Smooth muscle cell (in vitro differentiated cells): ENCODE measurements around the gene SERTAD4. TPM values are rescaled to one million over a fixed set of nuclear protein-coding genes. Genes with fewer than 3 reads are reported as not detected.
A peak's percentile ranks its signal among the peaks of the same experiment; 100 is the strongest.

Experiments used
- DNase-seq: peaks from one replicate; lab custom pipeline; 2025; ENCODE audit not compliant: unreplicated experiment; lab: John Stamatoyannopoulos, UW
- H2AFZ ChIP-seq: fragments of 200-600 bp; sonication (generic); 2 replicates; pipeline ENCODE4 v1.6.0; 2016; ENCODE audit warnings: antibody characterized with exemption, low read depth, mild to moderate bottlenecking
- H3F3A ChIP-seq: fragments of 200-600 bp; sonication (generic); 2 replicates; pipeline ENCODE4 v1.6.0; 2017; ENCODE audit warnings: antibody characterized with exemption, low read depth
- H3K27ac ChIP-seq: fragments of 200-600 bp; sonication (generic); 2 replicates; pipeline ENCODE4 v1.5.1; 2016; ENCODE audit warnings: low read depth, mild to moderate bottlenecking
- H3K27me3 ChIP-seq: fragments of 200-600 bp; sonication (generic); 2 replicates; pipeline ENCODE4 v1.6.1; 2016; ENCODE audit warnings: low read depth, mild to moderate bottlenecking
- H3K36me3 ChIP-seq: fragments of 200-600 bp; sonication (generic); 2 replicates; pipeline ENCODE4 v1.5.1; 2016; ENCODE audit warnings: low read depth
- H3K4me1 ChIP-seq: fragments of 200-600 bp; sonication (generic); 2 replicates; pipeline ENCODE4 v1.5.1; 2016; ENCODE audit warnings: low read depth
- H3K4me2 ChIP-seq: fragments of 200-600 bp; sonication (generic); 2 replicates; pipeline ENCODE4 v1.6.0; 2016; ENCODE audit warnings: mild to moderate bottlenecking
- H3K4me3 ChIP-seq: fragments of 200-600 bp; sonication (generic); 2 replicates; pipeline ENCODE4 v1.5.1; 2016; ENCODE audit warnings: mild to moderate bottlenecking
- H3K79me2 ChIP-seq: fragments of 200-600 bp; sonication (generic); 2 replicates; pipeline ENCODE4 v1.6.0; 2016; ENCODE audit warnings: low read depth, mild to moderate bottlenecking
- H3K9ac ChIP-seq: fragments of 200-600 bp; sonication (generic); 2 replicates; pipeline ENCODE4 v1.6.0; 2016; ENCODE audit warnings: low read depth
- H3K9me3 ChIP-seq: fragments of 200-600 bp; sonication (generic); replicated peaks from 2 replicates; pipeline ENCODE4 v1.5.1; 2016; ENCODE audit warnings: low read depth
- H4K20me1 ChIP-seq: fragments of 200-600 bp; sonication (generic); 2 replicates; pipeline ENCODE4 v1.6.0; 2016; ENCODE audit warnings: low read depth
- WGBS: methylation state at CpG from one replicate; pipeline ENCODE4 v1.1.7; 2016; ENCODE audit warnings: low lambda C conversion rate; 5-methylcytosine and 5-hydroxymethylcytosine counted together
- polyA plus RNA-seq: library from polyadenylated mRNA; unstranded; fragments of >200 nt; fragmentation: Nextera tagmentation; extraction: Ambion mirVana; gene quantifications from 2 replicates; pipeline ENCODE4 v1.2.1, GENCODE V29; 2016
- total RNA-seq: library from RNA; depleted of rRNA; stranded (reverse); fragments of >200 nt; gene quantifications from 2 replicates; pipeline ENCODE4 v1.2.3, GENCODE V29; 2014
- TF ChIP-seq, protein P1 (sequence below): fragments of 200-600 bp; sonication (generic); IDR thresholded peaks from 2 replicates; pipeline ENCODE4 v1.5.1; 2017; ENCODE audit warnings: borderline replicate concordance, mild to moderate bottlenecking, antibody characterized with exemption; ENCODE audit not compliant: insufficient read depth, poor library complexity, severe bottlenecking

The SERTAD4 gene
- total and polyA plus RNA-seq, 2 experiments from 2014 or later = 0.18 to 3.1 TPM

DNA sequence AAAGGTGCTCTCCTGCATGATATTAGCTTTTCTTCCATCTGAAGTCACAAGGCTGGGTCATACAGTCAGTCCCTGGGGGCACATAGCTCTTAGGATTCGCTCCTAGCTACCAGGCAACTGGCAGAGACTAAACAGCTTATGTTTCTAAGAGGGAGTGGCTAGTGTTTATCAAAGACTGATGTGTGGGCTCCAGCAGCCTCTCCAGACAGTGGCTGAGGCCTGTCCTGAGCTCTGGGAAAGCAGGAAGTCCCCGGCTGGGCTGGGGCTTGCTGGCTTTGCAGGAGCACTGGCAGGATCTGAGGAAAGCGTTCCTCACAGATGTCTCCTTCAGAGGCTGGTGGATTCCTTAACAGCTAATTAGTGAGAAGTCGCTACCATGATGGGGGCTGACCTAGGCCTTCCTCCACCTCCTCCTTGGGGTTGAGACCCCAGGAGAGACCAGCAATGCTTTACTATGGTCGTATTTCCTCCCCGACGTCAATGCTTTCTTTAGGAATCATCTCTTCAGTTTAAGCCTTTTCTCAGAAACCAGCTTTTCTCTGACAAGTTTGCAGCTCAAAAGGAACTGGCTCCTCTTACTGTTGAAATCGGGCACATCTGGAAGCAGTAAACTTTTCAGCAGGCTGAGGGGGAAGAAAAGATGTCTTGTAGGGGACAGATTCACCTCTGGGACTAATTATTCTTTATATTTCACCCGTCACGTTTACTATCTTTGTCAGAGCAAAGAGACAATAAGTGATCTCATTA is 62.6 kb downstream of the SERTAD4 start:
- 13% methylated on average over 10 of the region's 10 CpGs for WGBS
- H3K36me3 ChIP-seq = no peaks in the 10 kb centered on the region
- peaks cover 21% of the 10 kb centered on the region for H3F3A ChIP-seq
- no peaks in the 10 kb centered on the region for H3K9me3 ChIP-seq
- H3K27ac ChIP-seq = peak overlapping the region; percentile 89
- peak; percentile 45 for DNase-seq
- H3K9ac ChIP-seq = peak overlapping the region; percentile 51
- H3K4me2 ChIP-seq = peak overlapping the region; percentile 79
- H3K27me3 ChIP-seq = no peaks in the 10 kb centered on the region
- TF ChIP-seq, protein P1, sequence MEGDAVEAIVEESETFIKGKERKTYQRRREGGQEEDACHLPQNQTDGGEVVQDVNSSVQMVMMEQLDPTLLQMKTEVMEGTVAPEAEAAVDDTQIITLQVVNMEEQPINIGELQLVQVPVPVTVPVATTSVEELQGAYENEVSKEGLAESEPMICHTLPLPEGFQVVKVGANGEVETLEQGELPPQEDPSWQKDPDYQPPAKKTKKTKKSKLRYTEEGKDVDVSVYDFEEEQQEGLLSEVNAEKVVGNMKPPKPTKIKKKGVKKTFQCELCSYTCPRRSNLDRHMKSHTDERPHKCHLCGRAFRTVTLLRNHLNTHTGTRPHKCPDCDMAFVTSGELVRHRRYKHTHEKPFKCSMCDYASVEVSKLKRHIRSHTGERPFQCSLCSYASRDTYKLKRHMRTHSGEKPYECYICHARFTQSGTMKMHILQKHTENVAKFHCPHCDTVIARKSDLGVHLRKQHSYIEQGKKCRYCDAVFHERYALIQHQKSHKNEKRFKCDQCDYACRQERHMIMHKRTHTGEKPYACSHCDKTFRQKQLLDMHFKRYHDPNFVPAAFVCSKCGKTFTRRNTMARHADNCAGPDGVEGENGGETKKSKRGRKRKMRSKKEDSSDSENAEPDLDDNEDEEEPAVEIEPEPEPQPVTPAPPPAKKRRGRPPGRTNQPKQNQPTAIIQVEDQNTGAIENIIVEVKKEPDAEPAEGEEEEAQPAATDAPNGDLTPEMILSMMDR = no peak
- no peak overlapping the region for H3K4me3 ChIP-seq
- peaks cover 35% of the 10 kb centered on the region for H3K4me1 ChIP-seq
- H4K20me1 ChIP-seq = no peaks in the 10 kb centered on the region
- no peaks in the 10 kb centered on the region for H3K79me2 ChIP-seq
- H2AFZ ChIP-seq = peak overlapping the region; percentile 79

Other genes starting within 250 kb of the SERTAD4 start
- 9.8 and 11.4 TPM in 2 replicates for gene HHAT, start 96.1 kb downstream of the SERTAD4 start, total RNA-seq
- 4.6 and 8.8 TPM in 2 replicates for gene HHAT, start 96.1 kb downstream of the SERTAD4 start, polyA plus RNA-seq